ENCODE data around the gene PTPN14.

The PTPN14 gene

GRCh38 chr1:214377886-214378285 lies 173.5 kb downstream of the PTPN14 start:
- no peak overlapping the region for H3K27ac ChIP-seq (ENCODE audit: low read depth, low read length)
- peak overlapping the region; percentile 58 for H3K56ac ChIP-seq (ENCODE audit: low read length)
- no peak overlapping the region for H3K4me2 ChIP-seq (ENCODE audit: low read length)
- H2BK15ac ChIP-seq (replicated peaks; ENCODE audit: low read depth), result no peak overlapping the region
- H3K79me1 ChIP-seq (ENCODE audit: low read length), result peaks cover 6% of the 10 kb centered on the region
- peak overlapping the region; percentile 27 for H2BK5ac ChIP-seq (ENCODE audit: low read length)
- H3K4ac ChIP-seq (ENCODE audit: low read depth, low read length), result peak overlapping the region; percentile 49
- H4K5ac ChIP-seq (ENCODE audit: low read length), result no peak overlapping the region
- no peak overlapping the region for H3K23ac ChIP-seq (ENCODE audit: low read length)
- no peak overlapping the region for H4K8ac ChIP-seq (ENCODE audit: low read depth, low read length)
- no CpG with 5 or more reads among the region's 9 CpGs for WGBS (ENCODE audit: extremely low coverage, insufficient coverage, low lambda C conversion rate)
- no peak overlapping the region for H3K9ac ChIP-seq (ENCODE audit: low read length)
- no peak overlapping the region for H2BK120ac ChIP-seq (ENCODE audit: low read depth, low read length)
- H3K27me3 ChIP-seq (ENCODE audit: insufficient read depth, low read length, poor library complexity), result no peaks in the 10 kb centered on the region
- peaks cover 29% of the 10 kb centered on the region for H3K4me1 ChIP-seq (ENCODE audit: control insufficient read depth, low read depth, low read length)
- H3K4me3 ChIP-seq (ENCODE audit: low read length), result no peak overlapping the region
- H3K36me3 ChIP-seq (ENCODE audit: control insufficient read depth, insufficient read depth, low read length), result peaks cover 2% of the 10 kb centered on the region
- no peak overlapping the region for H3K18ac ChIP-seq (ENCODE audit: low read length)
- no peak overlapping the region for H2AK5ac ChIP-seq (ENCODE audit: low read length)
- DNase-seq, result peak; percentile 77
- peaks cover 7% of the 10 kb centered on the region for H3K79me2 ChIP-seq (ENCODE audit: control insufficient read depth, insufficient read depth, low read length)

- no peak overlapping the region for H4K5ac ChIP-seq (ENCODE audit: low read length)
- no peak for DNase-seq
- peaks cover 30% of the 10 kb centered on the region for H3K4me1 ChIP-seq (ENCODE audit: control insufficient read depth, low read depth, low read length)
- H3K18ac ChIP-seq (ENCODE audit: low read length), result no peak overlapping the region
- no peak overlapping the region for H3K4me3 ChIP-seq (ENCODE audit: low read length)
- H3K79me2 ChIP-seq (ENCODE audit: control insufficient read depth, insufficient read depth, low read length), result peaks cover 7% of the 10 kb centered on the region
- peak overlapping the region; percentile 58 for H3K56ac ChIP-seq (ENCODE audit: low read length)
- no peak overlapping the region for H3K4ac ChIP-seq (ENCODE audit: low read depth, low read length)
- no peaks in the 10 kb centered on the region for H3K27me3 ChIP-seq (ENCODE audit: insufficient read depth, low read length, poor library complexity)
- H3K36me3 ChIP-seq (ENCODE audit: control insufficient read depth, insufficient read depth, low read length), result peaks cover 2% of the 10 kb centered on the region
- peaks cover 8% of the 10 kb centered on the region for H3K79me1 ChIP-seq (ENCODE audit: low read length)
- H2AK5ac ChIP-seq (ENCODE audit: low read length), result peak overlapping the region; percentile 90
- no peak overlapping the region for H2BK15ac ChIP-seq (replicated peaks; ENCODE audit: low read depth)
- no peak overlapping the region for H3K9ac ChIP-seq (ENCODE audit: low read length)
- no peak overlapping the region for H4K8ac ChIP-seq (ENCODE audit: low read depth, low read length)
- no CpG with 5 or more reads among the region's 2 CpGs for WGBS (ENCODE audit: extremely low coverage, insufficient coverage, low lambda C conversion rate)
- H2BK120ac ChIP-seq (ENCODE audit: low read depth, low read length), result no peak overlapping the region
- H3K23ac ChIP-seq (ENCODE audit: low read length), result no peak overlapping the region
- H3K27ac ChIP-seq (ENCODE audit: low read depth, low read length), result no peak overlapping the region
- H2BK5ac ChIP-seq (ENCODE audit: low read length), result peak overlapping the region; percentile 27
- no peak overlapping the region for H3K4me2 ChIP-seq (ENCODE audit: low read length)
Observed at GRCh38 chr1:214377485-214377884, 173.9 kb downstream of the PTPN14 start.

- Histone ChIP-seq H2AK5ac (ENCODE audit: low read length) (no peak overlapping the region), H3K4me2 (ENCODE audit: low read length) (no peak overlapping the region), H3K36me3 (ENCODE audit: control insufficient read depth, insufficient read depth, low read length) (peaks cover 2% of the 10 kb centered on the region), H4K5ac (ENCODE audit: low read length) (no peak overlapping the region), H3K27ac (ENCODE audit: low read depth, low read length) (no peak overlapping the region), H3K18ac (ENCODE audit: low read length) (no peak overlapping the region), H2BK120ac (ENCODE audit: low read depth, low read length) (no peak overlapping the region), H4K8ac (ENCODE audit: low read depth, low read length) (no peak overlapping the region), H3K4ac (ENCODE audit: low read depth, low read length) (no peak overlapping the region), H3K27me3 (ENCODE audit: insufficient read depth, low read length, poor library complexity) (no peaks in the 10 kb centered on the region), H3K9ac (ENCODE audit: low read length) (no peak overlapping the region), H3K4me1 (ENCODE audit: control insufficient read depth, low read depth, low read length) (peaks cover 7% of the 10 kb centered on the region), H2BK5ac (ENCODE audit: low read length) (no peak overlapping the region), H2BK15ac (replicated peaks; ENCODE audit: low read depth) (no peak overlapping the region), H3K4me3 (ENCODE audit: low read length) (no peak overlapping the region), H3K79me2 (ENCODE audit: control insufficient read depth, insufficient read depth, low read length) (no peaks in the 10 kb centered on the region), H3K56ac (ENCODE audit: low read length) (no peak overlapping the region), H3K79me1 (ENCODE audit: low read length) (peaks cover 7% of the 10 kb centered on the region), H3K23ac (ENCODE audit: low read length) (no peak overlapping the region)
- no CpG with 5 or more reads among the region's 5 CpGs for WGBS (ENCODE audit: extremely low coverage, insufficient coverage, low lambda C conversion rate)
- peak; percentile 27 for DNase-seq
Observed at GRCh38 chr1:214372092-214372491, 179.3 kb downstream of the PTPN14 start.

- Histone ChIP-seq H3K4me3 (ENCODE audit: low read length) (no peak overlapping the region), H2BK120ac (ENCODE audit: low read depth, low read length) (no peak overlapping the region), H3K56ac (ENCODE audit: low read length) (no peak overlapping the region), H2BK15ac (replicated peaks; ENCODE audit: low read depth) (no peak overlapping the region), H3K4ac (ENCODE audit: low read depth, low read length) (no peak overlapping the region), H3K4me2 (ENCODE audit: low read length) (no peak overlapping the region), H3K9ac (ENCODE audit: low read length) (no peak overlapping the region), H4K5ac (ENCODE audit: low read length) (no peak overlapping the region), H3K27ac (ENCODE audit: low read depth, low read length) (no peak overlapping the region), H3K36me3 (ENCODE audit: control insufficient read depth, insufficient read depth, low read length) (peaks cover 2% of the 10 kb centered on the region), H3K27me3 (ENCODE audit: insufficient read depth, low read length, poor library complexity) (no peaks in the 10 kb centered on the region), H3K18ac (ENCODE audit: low read length) (no peak overlapping the region), H3K23ac (ENCODE audit: low read length) (no peak overlapping the region), H2BK5ac (ENCODE audit: low read length) (no peak overlapping the region), H2AK5ac (ENCODE audit: low read length) (no peak overlapping the region), H3K79me1 (ENCODE audit: low read length) (peaks cover 5% of the 10 kb centered on the region), H4K8ac (ENCODE audit: low read depth, low read length) (no peak overlapping the region), H3K4me1 (ENCODE audit: control insufficient read depth, low read depth, low read length) (peaks cover 7% of the 10 kb centered on the region), H3K79me2 (ENCODE audit: control insufficient read depth, insufficient read depth, low read length) (no peaks in the 10 kb centered on the region)
- no CpG with 5 or more reads among the region's 3 CpGs for WGBS (ENCODE audit: extremely low coverage, insufficient coverage, low lambda C conversion rate)
- DNase-seq, result no peak
Observed at GRCh38 chr1:214370615-214371014, 180.8 kb downstream of the PTPN14 start.

GRCh38 chr1:214369364-214369763 lies 182.0 kb downstream of the PTPN14 start:
- no peak overlapping the region for H2BK15ac ChIP-seq (replicated peaks; ENCODE audit: low read depth)
- H3K4me1 ChIP-seq (ENCODE audit: control insufficient read depth, low read depth, low read length), result peaks cover 7% of the 10 kb centered on the region
- H3K18ac ChIP-seq (ENCODE audit: low read length), result no peak overlapping the region
- H3K79me1 ChIP-seq (ENCODE audit: low read length), result peaks cover 5% of the 10 kb centered on the region
- H3K4me2 ChIP-seq (ENCODE audit: low read length), result no peak overlapping the region
- no peak overlapping the region for H4K8ac ChIP-seq (ENCODE audit: low read depth, low read length)
- no peak overlapping the region for H2BK5ac ChIP-seq (ENCODE audit: low read length)
- H2BK120ac ChIP-seq (ENCODE audit: low read depth, low read length), result no peak overlapping the region
- no peaks in the 10 kb centered on the region for H3K27me3 ChIP-seq (ENCODE audit: insufficient read depth, low read length, poor library complexity)
- H3K4me3 ChIP-seq (ENCODE audit: low read length), result no peak overlapping the region
- no peak overlapping the region for H3K23ac ChIP-seq (ENCODE audit: low read length)
- no peak overlapping the region for H3K27ac ChIP-seq (ENCODE audit: low read depth, low read length)
- no peak for DNase-seq
- no peak overlapping the region for H3K56ac ChIP-seq (ENCODE audit: low read length)
- H2AK5ac ChIP-seq (ENCODE audit: low read length), result no peak overlapping the region
- WGBS (ENCODE audit: extremely low coverage, insufficient coverage, low lambda C conversion rate), result no CpG with 5 or more reads among the region's 8 CpGs
- peaks cover 2% of the 10 kb centered on the region for H3K36me3 ChIP-seq (ENCODE audit: control insufficient read depth, insufficient read depth, low read length)
- no peak overlapping the region for H3K9ac ChIP-seq (ENCODE audit: low read length)
- no peaks in the 10 kb centered on the region for H3K79me2 ChIP-seq (ENCODE audit: control insufficient read depth, insufficient read depth, low read length)
- H3K4ac ChIP-seq (ENCODE audit: low read depth, low read length), result no peak overlapping the region
- H4K5ac ChIP-seq (ENCODE audit: low read length), result no peak overlapping the region

- H3K36me3 ChIP-seq (ENCODE audit: control insufficient read depth, insufficient read depth, low read length), result peaks cover 6% of the 10 kb centered on the region
- WGBS (ENCODE audit: extremely low coverage, insufficient coverage, low lambda C conversion rate), result no CpG with 5 or more reads among the region's 5 CpGs
Observed at GRCh38 chr1:214367841-214368240, 183.6 kb downstream of the PTPN14 start.

More at GRCh38 chr1:214367841-214368240, 183.6 kb downstream of the PTPN14 start:
- peaks cover 8% of the 10 kb centered on the region for H3K79me1 ChIP-seq (ENCODE audit: low read length)
- no peak overlapping the region for H3K4me3 ChIP-seq (ENCODE audit: low read length)
- H3K4me2 ChIP-seq (ENCODE audit: low read length), result no peak overlapping the region
- H3K79me2 ChIP-seq (ENCODE audit: control insufficient read depth, insufficient read depth, low read length), result no peaks in the 10 kb centered on the region
- no peak overlapping the region for H4K5ac ChIP-seq (ENCODE audit: low read length)
- no peak for DNase-seq
- no peak overlapping the region for H3K4ac ChIP-seq (ENCODE audit: low read depth, low read length)
- H3K9ac ChIP-seq (ENCODE audit: low read length), result no peak overlapping the region
- no peak overlapping the region for H3K23ac ChIP-seq (ENCODE audit: low read length)
- no peak overlapping the region for H4K8ac ChIP-seq (ENCODE audit: low read depth, low read length)
- H2BK15ac ChIP-seq (replicated peaks; ENCODE audit: low read depth), result no peak overlapping the region
- H3K27me3 ChIP-seq (ENCODE audit: insufficient read depth, low read length, poor library complexity), result no peaks in the 10 kb centered on the region
- no peak overlapping the region for H2BK5ac ChIP-seq (ENCODE audit: low read length)
- no peak overlapping the region for H2AK5ac ChIP-seq (ENCODE audit: low read length)
- peaks cover 7% of the 10 kb centered on the region for H3K4me1 ChIP-seq (ENCODE audit: control insufficient read depth, low read depth, low read length)
- no peak overlapping the region for H3K18ac ChIP-seq (ENCODE audit: low read length)
- no peak overlapping the region for H2BK120ac ChIP-seq (ENCODE audit: low read depth, low read length)
- H3K27ac ChIP-seq (ENCODE audit: low read depth, low read length), result no peak overlapping the region
- H3K56ac ChIP-seq (ENCODE audit: low read length), result no peak overlapping the region
